Vagina (tissue), 2 donors: ENCODE results near the gene CACTIN.

Source experiments
- CTCF ChIP-seq, 3 experiments: fragments of 450-650 bp in 2 of 3; fragments of 200-600 bp in 1 of 3; sonication (generic) in 1 of 3; IDR thresholded peaks; one replicate each; pipeline ENCODE4 v1.5.1; 2017 to 2019; ENCODE audit warnings: antibody characterized with exemption in 3 of 3, mild to moderate bottlenecking in 2 of 3, moderate library complexity in 2 of 3
- POLR2A ChIP-seq, 2 donors: fragments of 450-650 bp; IDR thresholded peaks; one replicate each; pipeline ENCODE4 v1.6.1; 2017; ENCODE audit warnings: antibody characterized with exemption in 2 of 2, mild to moderate bottlenecking in 2 of 2, moderate library complexity in 2 of 2
- POLR2AphosphoS5 ChIP-seq, 2 donors: sonication (generic); formaldehyde crosslinking; IDR thresholded peaks; one replicate each; pipeline ENCODE4 v1.9.0; 2017; ENCODE audit warnings: antibody characterized with exemption in 2 of 2, mild to moderate bottlenecking in 2 of 2, low read depth in 1 of 2; ENCODE audit not compliant: insufficient read depth in 1 of 2

DNA sequence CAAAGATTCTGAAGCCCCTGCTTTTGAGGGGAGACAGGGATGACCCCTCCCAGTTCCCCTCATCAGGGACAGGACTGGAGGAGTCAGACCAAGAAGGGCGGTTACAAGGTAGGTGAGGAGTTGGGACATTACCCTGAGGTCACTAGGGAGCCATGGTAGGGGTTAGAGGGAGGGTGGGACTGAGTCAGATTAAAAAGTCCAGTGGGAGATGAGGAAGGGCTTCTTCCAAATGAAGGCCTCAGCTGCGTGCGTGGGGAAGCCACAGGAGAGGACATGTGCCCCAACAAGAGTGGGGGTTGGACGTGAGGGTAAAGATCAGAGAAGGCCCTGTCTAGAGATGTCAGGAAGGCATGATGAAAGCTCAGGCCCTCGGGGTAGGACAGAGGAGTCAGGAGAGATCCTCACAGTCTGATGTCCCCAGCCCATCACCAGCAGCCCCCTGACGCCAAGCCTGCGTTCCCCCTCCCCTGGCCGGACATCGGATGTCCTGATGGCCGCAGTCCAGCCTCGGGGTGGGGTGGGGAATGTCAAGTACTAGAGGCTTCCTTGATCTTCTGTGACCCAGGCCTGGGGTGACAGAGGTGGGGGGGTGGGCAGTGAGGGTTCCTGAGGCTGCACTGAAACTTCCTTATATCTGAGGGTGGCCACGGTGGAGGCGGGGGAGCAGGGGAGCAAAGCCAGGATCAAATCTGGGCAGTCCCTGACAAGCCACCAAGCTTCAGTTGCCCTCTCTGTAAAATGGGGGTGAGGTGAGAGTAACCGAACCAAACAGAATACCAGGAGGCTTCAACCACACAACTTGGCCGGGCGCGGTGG is 62.7 kb downstream of the CACTIN start:
- TF ChIP-seq POLR2A (IDR thresholded peaks at IDR 0.05) (no peak), CTCF (IDR thresholded peaks at IDR 0.05) (no peak), POLR2AphosphoS5 (IDR thresholded peaks at IDR 0.05; ENCODE audit: insufficient read depth in 1 of 2, low read depth in 1 of 2) (no peak)
